Measurements from ENCODE around the gene ADM. TPM values are rescaled to one million over a fixed set of nuclear protein-coding genes. Genes with fewer than 3 reads are reported as not detected.

The ADM gene
- total RNA-seq, 1 experiment from 2014 or later = 82.5 TPM

DNA sequence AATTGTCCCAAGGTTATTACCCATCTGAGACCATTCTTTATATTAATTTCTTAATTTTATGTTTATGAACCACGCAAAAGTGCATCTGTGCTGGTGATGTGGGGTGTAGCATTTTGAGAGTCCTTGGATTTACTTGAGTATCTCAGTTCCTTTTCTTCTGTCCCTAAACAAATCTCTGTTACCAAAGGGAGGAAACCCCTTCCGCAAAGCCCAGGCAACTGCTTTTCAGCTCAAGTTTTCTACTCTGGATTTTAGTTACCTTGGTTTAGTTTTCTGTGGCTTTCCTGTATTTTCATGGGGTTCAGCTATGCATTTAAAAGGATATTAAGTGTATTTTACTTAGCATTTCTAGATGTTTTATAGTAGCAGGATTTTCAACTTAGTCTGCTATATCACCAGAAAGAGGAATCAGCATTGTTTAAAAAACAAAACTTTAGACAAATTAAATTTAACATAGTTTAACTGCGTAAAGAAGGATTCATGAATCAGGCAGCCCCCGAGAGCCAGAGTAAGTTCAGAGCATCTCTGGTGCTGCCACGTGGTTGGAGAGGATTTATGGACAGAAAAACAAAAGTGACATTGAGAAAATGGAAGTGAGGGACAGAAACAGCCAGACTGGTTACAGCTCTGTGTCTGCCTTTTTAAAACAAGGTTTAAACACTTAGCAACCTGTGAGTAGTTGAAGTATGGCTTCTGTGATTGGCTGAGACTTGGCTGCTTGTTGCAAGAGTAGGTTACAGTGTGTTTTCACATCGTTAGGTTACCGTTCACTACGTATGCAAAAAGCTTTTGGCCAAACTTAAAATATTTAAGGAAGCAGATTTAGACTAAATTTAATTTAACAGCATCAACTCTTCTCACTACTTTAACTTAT lies 9.6 kb downstream of the ADM start:
- DNase-seq = peak; percentile 66

GRCh38 chr11:10315083-10315482 lies 10.2 kb downstream of the ADM start:
- ChIA-PET CTCF (interaction anchor here (1.0 to 1.6 kb wide), 2 partner anchors 9 to 342 kb away, joined by 3 to 6 read pairs; no protein-coding TSS in a partner anchor), POLR2A (ENCODE audit: unreplicated experiment) (no interaction called here)
- no peak for TF ChIP-seq EZH2phosphoT487 (IDR thresholded peaks at IDR 0.05; ENCODE audit: borderline replicate concordance, low read length)
- no peak for TF ChIP-seq CTCF (conservative IDR thresholded peaks at IDR 0.05; ENCODE audit: low read depth, low read length)
- no peak for TF ChIP-seq EZH2 (IDR thresholded peaks at IDR 0.05; ENCODE audit: low read length, unreplicated experiment)
- H3F3A ChIP-seq (ENCODE audit: low read length, unreplicated experiment) = no peaks in the 10 kb centered on the region
- peaks cover under 1% of the 10 kb centered on the region; the same call in 1 of the 2 replicates for H3K4me1 ChIP-seq (ENCODE audit: insufficient read depth, low read length)
- intact Hi-C loops (cut with micrococcal nuclease) = no loop called here
- no peaks in the 10 kb centered on the region for H3K27me3 ChIP-seq (ENCODE audit: low read length)
- H3K4me3 ChIP-seq (ENCODE audit: low read length) = no peak overlapping the region
- no peaks in the 10 kb centered on the region for H3K79me2 ChIP-seq (ENCODE audit: low read length)
- H3K36me3 ChIP-seq (ENCODE audit: low read depth, low read length) = no peaks in the 10 kb centered on the region
- BruUV-seq (replicated peaks) = no TSS peak
- H3K9ac ChIP-seq (ENCODE audit: low read length) = no peak overlapping the region
- no peaks in the 10 kb centered on the region for H3K9me2 ChIP-seq (replicated peaks; ENCODE audit: low read length)
- H3K4me2 ChIP-seq (ENCODE audit: low read length) = no peak overlapping the region
- no peak overlapping the region for H3K27ac ChIP-seq (ENCODE audit: low read length)
- DNase-seq (no peak), ATAC-seq (no peak)
- no peaks in the 10 kb centered on the region for H3K9me3 ChIP-seq (ENCODE audit: low read length)
- no peak overlapping the region for H2AFZ ChIP-seq (ENCODE audit: low read length)
- H4K20me1 ChIP-seq (ENCODE audit: low read length) = no peaks in the 10 kb centered on the region

More for the DNA sequence above, 9.6 kb downstream of the ADM start:
- H3K4me1 ChIP-seq (ENCODE audit: insufficient read depth, low read length) = peaks cover 7% of the 10 kb centered on the region
- no peaks in the 10 kb centered on the region for H3K27me3 ChIP-seq (ENCODE audit: low read length)
- no TSS peak for BruUV-seq (replicated peaks)
- no peaks in the 10 kb centered on the region for H3K79me2 ChIP-seq (ENCODE audit: low read length)
- TF ChIP-seq CTCF (conservative IDR thresholded peaks at IDR 0.05; ENCODE audit: low read depth, low read length) = no peak
- no peak for TF ChIP-seq EZH2phosphoT487 (IDR thresholded peaks at IDR 0.05; ENCODE audit: borderline replicate concordance, low read length)
- no peak for TF ChIP-seq EZH2 (IDR thresholded peaks at IDR 0.05; ENCODE audit: low read length, unreplicated experiment)
- ATAC-seq = peak; percentile 96
- no peak overlapping the region for H3K9ac ChIP-seq (ENCODE audit: low read length)
- no peaks in the 10 kb centered on the region for H3K9me2 ChIP-seq (replicated peaks; ENCODE audit: low read length)
- POLR2A ChIA-PET (ENCODE audit: unreplicated experiment) = interaction anchor here (0.6 kb wide), 2 partner anchors 10 to 302 kb away, joined by 3 to 5 read pairs; no protein-coding TSS in a partner anchor
- CTCF ChIA-PET = interaction anchor here (0.5 to 1.6 kb wide), 3 partner anchors 9 to 342 kb away, joined by 3 to 6 read pairs (median 3); no protein-coding TSS in a partner anchor
- H4K20me1 ChIP-seq (ENCODE audit: low read length) = no peaks in the 10 kb centered on the region
- no peaks in the 10 kb centered on the region for H3K36me3 ChIP-seq (ENCODE audit: low read depth, low read length)
- H3F3A ChIP-seq (ENCODE audit: low read length, unreplicated experiment) = no peaks in the 10 kb centered on the region
- H3K4me2 ChIP-seq (ENCODE audit: low read length) = peak overlapping the region; percentile 24; the same call in 1 of the 2 replicates
- no peak overlapping the region for H3K27ac ChIP-seq (ENCODE audit: low read length)
- peak overlapping the region; percentile 41; the same call in 1 of the 2 replicates for H2AFZ ChIP-seq (ENCODE audit: low read length)
- intact Hi-C loops (cut with micrococcal nuclease) = no loop called here
- H3K4me3 ChIP-seq (ENCODE audit: low read length) = no peak overlapping the region
- H3K9me3 ChIP-seq (ENCODE audit: low read length) = no peaks in the 10 kb centered on the region
